MCF 10A (cell line): ENCODE data around the gene SEMA3D. TPM values are rescaled to one million over a fixed set of nuclear protein-coding genes. Genes with fewer than 3 reads are reported as not detected.

Experiments
- BruUV-seq: library from RNA; stranded (reverse); fragments of 400-500 nt; replicated peaks from 2 replicates; lab custom pipeline; 2021; lab: Mats Ljungman, UMichigan
- CTCF ChIA-PET: fragments of 300-600 bp; sonication (Branson Sonifier 250); formaldehyde crosslinking; extraction: SDS; loops from one replicate; lab custom pipeline; 2021; ENCODE audit warnings: antibody characterized with exemption, inconsistent platforms; lab: Yijun Ruan, JAX
- POLR2A ChIA-PET: fragments of 300-600, 350-650 bp; sonication (Branson Sonifier 250); formaldehyde crosslinking; extraction: SDS; loops from one replicate; lab custom pipeline; 2020; ENCODE audit warnings: antibody characterized with exemption, inconsistent platforms; lab: Yijun Ruan, JAX
- DNase-seq: peaks from one replicate; pipeline ENCODE4 v3.0.0-alpha.2; 2018; ENCODE audit not compliant: unreplicated experiment
- H3K27ac Mint-ChIP-seq: one replicate; pipeline ENCODE4 v1.8.0; 2022; ENCODE audit warnings: mild to moderate bottlenecking, low read depth, mixed read lengths; ENCODE audit not compliant: unreplicated experiment
- H3K27me3 Mint-ChIP-seq: one replicate; pipeline ENCODE4 v1.8.0; 2022; ENCODE audit warnings: mixed read lengths; ENCODE audit not compliant: insufficient read depth, unreplicated experiment
- H3K36me3 Mint-ChIP-seq: one replicate; pipeline ENCODE4 v1.8.0; 2022; ENCODE audit warnings: mild to moderate bottlenecking, moderate library complexity, mixed read lengths; ENCODE audit not compliant: insufficient read depth, unreplicated experiment
- H3K4me1 Mint-ChIP-seq: one replicate; pipeline ENCODE4 v1.8.0; 2022; ENCODE audit warnings: mixed read lengths; ENCODE audit not compliant: insufficient read depth, unreplicated experiment
- H3K4me3 Mint-ChIP-seq: one replicate; pipeline ENCODE4 v1.8.0; 2022; ENCODE audit warnings: mild to moderate bottlenecking, moderate library complexity, mixed read lengths; ENCODE audit not compliant: unreplicated experiment
- H3K9me3 Mint-ChIP-seq: one replicate; pipeline ENCODE4 v1.8.0; 2022; ENCODE audit warnings: mixed read lengths; ENCODE audit not compliant: unreplicated experiment
- intact Hi-C: fragments of 100-400 bp; cut with micrococcal nuclease; formaldehyde crosslinking; loops from 2 replicates; pipeline ENCODE4 v1.14.1; 2022
- total RNA-seq: library from RNA; stranded (reverse); gene quantifications from 2 replicates; pipeline ENCODE4 v1.2.3, GENCODE V29; 2022
- TF ChIP-seq, protein P1 (sequence below): fragments of 200-600 bp; IDR thresholded peaks from one replicate; pipeline ENCODE4 v1.8.0; 2022; ENCODE audit warnings: antibody characterized with exemption, mild to moderate bottlenecking; ENCODE audit not compliant: unreplicated experiment

The SEMA3D gene
- total RNA-seq, 1 experiment from 2014 or later: not detected

DNA sequence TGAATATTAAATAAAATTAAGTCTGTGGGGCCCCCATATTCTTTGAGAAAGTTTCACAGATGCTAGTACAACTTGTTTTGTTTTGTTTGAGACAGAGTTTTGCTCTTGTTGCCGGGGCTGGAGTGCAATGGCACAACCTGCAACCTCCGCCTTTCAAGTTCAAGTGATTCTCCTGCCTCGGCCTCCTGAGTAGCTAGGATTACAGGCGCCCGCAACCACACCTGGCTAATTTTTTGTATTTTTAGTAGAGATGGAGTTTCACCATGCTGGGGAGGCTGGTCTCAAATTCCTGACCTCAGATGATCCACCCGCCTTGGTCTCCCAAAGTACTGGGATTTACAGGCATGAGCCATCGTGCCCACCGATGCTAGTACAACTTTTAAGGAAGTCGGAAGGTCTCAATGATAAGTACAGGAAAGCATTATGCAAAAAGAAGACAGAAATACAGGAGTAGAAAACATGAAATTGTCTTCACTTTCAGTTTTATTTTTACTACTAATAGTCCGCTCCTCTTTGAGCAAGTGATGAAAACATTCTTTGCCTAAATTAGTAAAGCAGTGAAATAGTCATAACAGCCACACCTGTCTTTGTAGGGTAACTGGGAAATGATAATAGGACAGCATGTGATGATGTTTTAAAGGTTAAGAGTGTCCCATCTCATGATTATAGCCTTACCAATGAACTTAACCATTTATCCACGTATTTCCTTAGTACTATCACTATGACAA, 147.5 kb downstream of the SEMA3D start:
- Mint-ChIP-seq H3K27ac (no peak overlapping the region), H3K4me1 (no peaks in the 10 kb centered on the region), H3K36me3 (no peaks in the 10 kb centered on the region), H3K27me3 (peaks cover 65% of the 10 kb centered on the region), H3K9me3 (no peaks in the 10 kb centered on the region), H3K4me3 (no peak overlapping the region)
- intact Hi-C loops: no loop called here
- no TSS peak for BruUV-seq
- CTCF ChIA-PET: interaction anchor here (0.6 to 6.8 kb wide), 5 partner anchors 10 to 1289 kb away, joined by 3 to 82 read pairs (median 5); no protein-coding TSS in a partner anchor
- TF ChIP-seq, protein P1, sequence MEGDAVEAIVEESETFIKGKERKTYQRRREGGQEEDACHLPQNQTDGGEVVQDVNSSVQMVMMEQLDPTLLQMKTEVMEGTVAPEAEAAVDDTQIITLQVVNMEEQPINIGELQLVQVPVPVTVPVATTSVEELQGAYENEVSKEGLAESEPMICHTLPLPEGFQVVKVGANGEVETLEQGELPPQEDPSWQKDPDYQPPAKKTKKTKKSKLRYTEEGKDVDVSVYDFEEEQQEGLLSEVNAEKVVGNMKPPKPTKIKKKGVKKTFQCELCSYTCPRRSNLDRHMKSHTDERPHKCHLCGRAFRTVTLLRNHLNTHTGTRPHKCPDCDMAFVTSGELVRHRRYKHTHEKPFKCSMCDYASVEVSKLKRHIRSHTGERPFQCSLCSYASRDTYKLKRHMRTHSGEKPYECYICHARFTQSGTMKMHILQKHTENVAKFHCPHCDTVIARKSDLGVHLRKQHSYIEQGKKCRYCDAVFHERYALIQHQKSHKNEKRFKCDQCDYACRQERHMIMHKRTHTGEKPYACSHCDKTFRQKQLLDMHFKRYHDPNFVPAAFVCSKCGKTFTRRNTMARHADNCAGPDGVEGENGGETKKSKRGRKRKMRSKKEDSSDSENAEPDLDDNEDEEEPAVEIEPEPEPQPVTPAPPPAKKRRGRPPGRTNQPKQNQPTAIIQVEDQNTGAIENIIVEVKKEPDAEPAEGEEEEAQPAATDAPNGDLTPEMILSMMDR: no peak
- no peak for DNase-seq
- POLR2A ChIA-PET: no interaction called here

DNA sequence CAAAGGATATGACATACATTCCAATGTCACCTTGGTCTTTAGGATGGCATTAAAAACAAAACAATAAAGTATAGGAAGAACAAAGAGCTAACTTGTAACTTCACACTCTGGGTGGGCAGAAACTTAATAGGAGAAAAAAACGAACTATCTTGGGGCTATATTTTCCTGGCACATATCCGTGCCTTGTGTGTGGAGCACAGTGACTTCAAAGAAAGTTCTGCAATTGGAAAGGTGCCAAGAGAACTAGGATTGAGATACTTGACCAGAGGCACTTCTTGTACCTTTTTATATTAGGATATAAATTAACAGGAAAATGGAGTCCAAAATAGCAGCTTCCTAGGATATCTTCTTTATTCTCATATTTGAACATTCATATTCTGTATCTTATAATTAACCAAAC, 148.4 kb downstream of the SEMA3D start:
- BruUV-seq: no TSS peak
- TF ChIP-seq, protein P1: no peak
- no peaks in the 10 kb centered on the region for H3K9me3 Mint-ChIP-seq
- ChIA-PET CTCF (interaction anchor here (0.6 to 6.8 kb wide), 4 partner anchors 516 to 804 kb away, joined by 3 to 82 read pairs (median 4); no protein-coding TSS in a partner anchor), POLR2A (interaction anchor here (0.7 kb wide), 1 partner anchor 650 kb away, joined by 3 read pairs; no protein-coding TSS in a partner anchor)
- H3K27me3 Mint-ChIP-seq: peaks cover 62% of the 10 kb centered on the region
- no peak overlapping the region for H3K27ac Mint-ChIP-seq
- no peaks in the 10 kb centered on the region for H3K36me3 Mint-ChIP-seq
- no peaks in the 10 kb centered on the region for H3K4me1 Mint-ChIP-seq
- no peak overlapping the region for H3K4me3 Mint-ChIP-seq
- intact Hi-C loops: no loop called here
- no peak for DNase-seq

DNA sequence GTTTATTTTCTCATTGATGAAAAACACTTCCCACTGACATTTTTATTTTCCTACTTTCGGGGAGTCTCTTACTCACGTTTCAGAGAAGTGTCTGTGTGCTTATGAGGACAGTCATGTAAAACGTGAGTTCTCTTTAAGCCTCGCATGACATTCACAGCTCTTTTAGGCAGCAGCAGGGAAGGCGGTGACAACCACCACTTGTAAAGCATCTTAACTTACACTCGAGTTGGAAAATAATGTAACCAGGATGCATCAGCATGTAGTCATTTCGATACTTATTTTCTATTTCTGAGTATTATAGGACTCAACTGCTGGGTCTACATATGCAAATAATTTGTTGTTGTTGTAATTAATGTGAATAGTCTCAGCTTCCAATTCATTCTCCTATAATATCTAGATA, 153.6 kb downstream of the SEMA3D start:
- BruUV-seq: no TSS peak
- H3K4me1 Mint-ChIP-seq: no peaks in the 10 kb centered on the region
- no peaks in the 10 kb centered on the region for H3K36me3 Mint-ChIP-seq
- peaks cover 69% of the 10 kb centered on the region for H3K27me3 Mint-ChIP-seq
- no peaks in the 10 kb centered on the region for H3K9me3 Mint-ChIP-seq
- no peak overlapping the region for H3K27ac Mint-ChIP-seq
- ChIA-PET CTCF (interaction anchor here (0.6 to 5.2 kb wide), 6 partner anchors 8 to 818 kb away, joined by 3 to 35 read pairs (median 10); no protein-coding TSS in a partner anchor), POLR2A (interaction anchor here (0.6 to 0.9 kb wide), 2 partner anchors 35 to 797 kb away, joined by 3 read pairs; no protein-coding TSS in a partner anchor)
- TF ChIP-seq, protein P1: no peak
- H3K4me3 Mint-ChIP-seq: no peak overlapping the region
- DNase-seq: no peak
- intact Hi-C loops: no loop called here

DNA sequence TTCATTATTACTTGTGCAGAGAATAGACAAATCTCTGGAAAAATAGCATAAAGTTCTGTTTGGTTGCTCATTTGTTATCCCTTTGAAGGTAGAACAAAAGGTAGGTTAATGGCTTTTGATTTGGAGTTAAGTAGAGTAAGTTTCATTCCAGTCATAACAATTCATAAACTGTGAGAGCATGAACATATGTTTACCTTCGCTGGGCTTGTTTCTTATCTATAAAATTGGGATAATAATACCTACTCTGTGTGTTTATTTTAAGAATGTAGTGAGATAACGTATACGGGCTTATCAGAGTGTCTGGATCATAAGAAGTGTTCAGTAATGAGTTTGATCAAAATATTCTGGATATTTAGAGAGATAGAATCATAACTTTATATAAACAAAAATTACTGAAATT, 155.4 kb downstream of the SEMA3D start:
- intact Hi-C loops: loop anchor here (1.0 to 2.0 kb wide), 2 partner anchors 799 to 820 kb away; no protein-coding TSS in a partner anchor
- BruUV-seq: no TSS peak
- POLR2A ChIA-PET: no interaction called here
- CTCF ChIA-PET: interaction anchor here (0.5 to 13.5 kb wide), 13 partner anchors 10 to 1502 kb away, joined by 3 to 324 read pairs (median 3); no protein-coding TSS in a partner anchor
- Mint-ChIP-seq H3K27me3 (peaks cover 56% of the 10 kb centered on the region), H3K27ac (no peak overlapping the region), H3K36me3 (no peaks in the 10 kb centered on the region), H3K9me3 (no peaks in the 10 kb centered on the region), H3K4me1 (peaks cover under 1% of the 10 kb centered on the region), H3K4me3 (no peak overlapping the region)
- no peak for DNase-seq
- TF ChIP-seq, protein P1: no peak
